Stimulated activated naive CD8-positive, alpha-beta T cell treated with anti-CD3 and anti-CD28 coated beads, Interleukin-15, Interleukin-2, amounts not matched to agents 100 U/mL and 50 U/mL, for 24 hours (primary cell): Measurements from ENCODE around the gene PNPLA2.

ENCODE experiments used
- ATAC-seq: fragments of 150-1000 bp; cut with Tn5 transposase; one replicate; pipeline ENCODE4 v1.10.0; 2021
- DNase-seq: peaks from one replicate; pipeline ENCODE4 v3.0.0; 2021

The PNPLA2 gene, protein sequence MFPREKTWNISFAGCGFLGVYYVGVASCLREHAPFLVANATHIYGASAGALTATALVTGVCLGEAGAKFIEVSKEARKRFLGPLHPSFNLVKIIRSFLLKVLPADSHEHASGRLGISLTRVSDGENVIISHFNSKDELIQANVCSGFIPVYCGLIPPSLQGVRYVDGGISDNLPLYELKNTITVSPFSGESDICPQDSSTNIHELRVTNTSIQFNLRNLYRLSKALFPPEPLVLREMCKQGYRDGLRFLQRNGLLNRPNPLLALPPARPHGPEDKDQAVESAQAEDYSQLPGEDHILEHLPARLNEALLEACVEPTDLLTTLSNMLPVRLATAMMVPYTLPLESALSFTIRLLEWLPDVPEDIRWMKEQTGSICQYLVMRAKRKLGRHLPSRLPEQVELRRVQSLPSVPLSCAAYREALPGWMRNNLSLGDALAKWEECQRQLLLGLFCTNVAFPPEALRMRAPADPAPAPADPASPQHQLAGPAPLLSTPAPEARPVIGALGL

GRCh38 chr11:818396-819128, at the start of gene PNPLA2:
PNPLA2 (plus strand) TSS chr11:818914; CDS start chr11:819719, 805 bp downstream.
- DNase-seq (no peak), ATAC-seq (no peak)

GRCh38 chr11:769887-770641, 48.6 kb upstream of the PNPLA2 start:
- ATAC-seq, result no peak
- DNase-seq, result no peak

GRCh38 chr11:770642-771616, 47.8 kb upstream of the PNPLA2 start:
- ATAC-seq (no peak), DNase-seq (no peak)

GRCh38 chr11:771617-772204, 47.0 kb upstream of the PNPLA2 start:
- DNase-seq (no peak), ATAC-seq (no peak)

- ATAC-seq, result no peak
- no peak for DNase-seq
Observed at GRCh38 chr11:772429-773390, 46.0 kb upstream of the PNPLA2 start.

DNA sequence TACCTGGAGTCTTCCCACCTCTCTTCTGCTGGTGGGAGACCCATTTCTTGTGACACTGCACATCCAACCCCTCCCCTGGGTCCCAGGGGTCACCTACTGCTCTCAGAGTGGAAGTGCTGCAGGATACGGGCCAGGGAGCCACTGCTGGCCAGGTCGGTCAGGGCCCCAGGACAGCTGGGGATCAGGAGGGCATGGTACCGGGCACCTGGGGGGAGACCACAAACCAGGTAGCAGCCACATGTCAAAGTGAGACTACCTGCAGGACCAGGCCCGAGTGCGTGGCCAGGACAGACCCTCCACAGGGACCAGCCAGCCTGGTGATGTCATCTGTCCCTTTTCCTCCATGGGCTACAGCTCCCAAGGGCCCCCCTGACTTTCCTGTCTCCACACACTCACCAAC, 45.3 kb upstream of the PNPLA2 start:
- ATAC-seq (no peak), DNase-seq (no peak)

DNA sequence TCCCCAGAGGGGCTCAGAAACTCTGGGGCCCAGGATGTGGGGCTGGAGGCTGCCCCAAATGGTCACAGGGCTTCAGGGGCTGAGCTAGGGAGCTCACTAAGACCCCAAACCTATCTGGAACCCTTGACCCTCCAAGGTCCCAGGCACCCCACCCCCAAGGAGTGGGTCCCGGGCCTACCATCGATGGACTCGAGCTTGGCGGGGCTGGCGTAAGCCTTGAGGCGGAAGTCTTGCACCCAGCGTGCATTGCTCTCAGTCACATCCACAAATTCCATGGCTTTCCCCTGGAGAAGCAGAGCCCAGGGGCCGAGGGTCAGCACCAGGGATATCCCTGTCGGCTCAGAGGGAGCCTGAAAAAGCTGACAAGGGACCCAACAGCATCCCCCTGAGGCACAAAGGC, 44.9 kb upstream of the PNPLA2 start:
- ATAC-seq, result no peak
- DNase-seq, result no peak

DNA sequence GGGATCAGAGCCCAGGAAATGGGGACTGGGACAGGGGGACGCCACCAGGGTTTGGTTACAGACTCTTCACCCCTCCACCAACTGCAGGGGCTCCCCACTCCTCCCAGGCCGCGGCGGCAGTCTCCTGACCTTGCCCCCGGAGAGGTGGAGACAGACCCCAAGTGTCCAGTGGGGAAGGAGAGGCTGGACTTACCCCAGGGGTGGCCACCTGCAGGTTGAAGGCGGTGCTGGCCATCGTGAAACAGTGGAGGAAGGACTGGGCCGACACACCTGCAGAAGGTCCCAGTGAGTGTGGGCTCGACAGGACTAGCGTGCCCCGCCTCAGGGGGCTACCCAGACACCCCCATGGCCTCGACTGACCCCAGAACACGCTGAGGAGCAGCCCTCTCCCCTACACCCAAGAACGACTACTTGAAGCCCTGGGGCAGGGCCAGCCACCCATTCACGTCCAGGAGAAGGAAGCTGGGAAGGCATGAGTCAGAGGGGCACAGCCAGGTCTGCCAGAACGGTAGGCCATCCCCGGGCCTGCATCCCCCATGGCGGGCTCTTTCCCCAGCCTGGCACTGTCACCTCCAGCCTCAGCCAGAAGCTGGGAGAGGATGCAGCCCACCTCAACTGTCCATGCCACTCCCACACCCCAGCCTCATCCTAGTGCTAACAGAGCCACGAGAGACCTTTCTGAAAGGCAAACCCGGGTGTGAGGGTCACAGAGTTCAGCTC, 43.7 kb upstream of the PNPLA2 start:
- no peak for DNase-seq
- no peak for ATAC-seq

DNA sequence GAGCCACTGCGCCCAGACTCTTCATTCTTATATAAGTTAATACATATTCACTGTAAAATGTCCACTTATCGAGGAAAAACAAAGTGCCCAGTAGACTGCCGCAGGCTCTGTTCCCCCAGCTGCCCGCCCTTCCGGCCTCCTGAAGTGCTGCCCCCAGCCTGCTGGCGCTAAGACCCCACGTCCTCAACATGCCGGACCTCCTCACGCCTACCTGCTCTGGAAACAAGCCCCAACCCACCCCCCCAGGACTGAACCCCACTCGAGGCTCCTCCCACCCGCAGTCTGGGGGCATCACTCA, 42.5 kb upstream of the PNPLA2 start:
- no peak for DNase-seq
- ATAC-seq, result no peak

GRCh38 chr11:776561-777287, 42.0 kb upstream of the PNPLA2 start:
- ATAC-seq (peak; percentile 35), DNase-seq (no peak)

- peak; percentile 79 for ATAC-seq
Observed at GRCh38 chr11:777288-778255, 41.1 kb upstream of the PNPLA2 start, which contains the start of gene GATD1. GATD1 (minus strand) TSS chr11:777487; CDS start chr11:777462, 25 bp downstream.

GRCh38 chr11:778976-779954, 39.4 kb upstream of the PNPLA2 start:
- DNase-seq, result no peak

More at GRCh38 chr11:777288-778255, 41.1 kb upstream of the PNPLA2 start, which contains the start of gene GATD1:
- DNase-seq, result peak; percentile 98

GRCh38 chr11:779955-780532, 38.7 kb upstream of the PNPLA2 start:
- no peak for DNase-seq
- ATAC-seq, result no peak

More at GRCh38 chr11:778976-779954, 39.4 kb upstream of the PNPLA2 start:
- no peak for ATAC-seq

DNA sequence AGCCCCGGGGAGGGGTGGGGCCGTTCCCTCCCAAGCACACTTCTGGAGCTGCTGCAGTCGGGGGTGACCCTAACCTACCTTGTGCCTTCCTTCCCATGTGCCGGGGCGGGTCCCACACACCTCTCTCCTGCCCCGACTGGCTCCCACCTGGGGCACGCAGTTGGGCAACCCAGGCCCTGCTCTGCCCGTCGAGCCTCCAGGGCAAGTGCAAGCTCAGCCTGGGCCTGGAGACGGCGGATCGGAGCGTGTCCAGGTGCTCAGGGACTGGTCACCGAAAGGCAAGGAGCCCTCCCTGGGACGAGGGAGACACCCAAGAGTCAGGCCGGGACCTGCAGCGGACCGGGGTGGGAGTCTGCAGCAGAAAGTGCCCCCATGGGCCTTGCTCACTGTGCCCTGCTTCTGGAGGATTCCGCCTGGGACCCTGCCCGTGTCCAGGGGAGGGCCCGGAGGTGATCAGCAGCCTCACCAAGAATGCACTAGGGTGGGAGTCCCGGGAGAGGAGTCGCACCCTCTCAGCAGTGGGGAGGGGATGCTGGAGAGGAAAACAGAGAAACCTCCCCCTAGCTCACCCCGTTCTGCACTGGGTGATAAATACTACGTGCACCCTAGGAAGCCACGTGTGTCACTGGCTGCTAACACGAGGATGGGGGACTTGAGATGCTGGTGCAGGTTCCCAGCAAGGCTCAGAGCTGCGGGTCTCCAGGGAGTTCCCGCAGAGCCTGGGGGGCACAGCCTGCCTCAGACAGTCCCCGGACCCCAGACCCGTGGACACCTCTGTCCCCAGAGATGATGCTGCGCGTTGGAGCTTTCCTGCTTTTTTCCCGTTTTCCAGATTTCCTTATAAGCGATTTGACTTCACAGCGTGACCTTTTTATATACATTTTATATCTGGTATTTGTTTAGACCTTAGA, 36.2 kb upstream of the PNPLA2 start:
- ATAC-seq, result no peak

More for the DNA sequence above, 36.2 kb upstream of the PNPLA2 start:
- DNase-seq, result no peak
